Osteocyte (in vitro differentiated cells): ENCODE results near the gene LPIN3. TPM values are rescaled to one million over a fixed set of nuclear protein-coding genes. Genes with fewer than 3 reads are reported as not detected.

Experiments used
- DNase-seq: peaks from one replicate; pipeline ENCODE4 v3.0.0; 2021; ENCODE audit warnings: mixed read lengths; ENCODE audit not compliant: unreplicated experiment; ENCODE audit errors: extremely low spot score
- H3K27ac Mint-ChIP-seq: one replicate; pipeline ENCODE4 v1.8.0; 2021; ENCODE audit warnings: mild to moderate bottlenecking, mixed read lengths; ENCODE audit not compliant: unreplicated experiment
- H3K27me3 Mint-ChIP-seq: one replicate; pipeline ENCODE4 v1.8.0; 2021; ENCODE audit warnings: mixed read lengths; ENCODE audit not compliant: unreplicated experiment
- H3K36me3 Mint-ChIP-seq: one replicate; pipeline ENCODE4 v1.8.0; 2021; ENCODE audit warnings: mixed read lengths; ENCODE audit not compliant: unreplicated experiment
- H3K4me1 Mint-ChIP-seq: one replicate; pipeline ENCODE4 v1.8.0; 2021; ENCODE audit warnings: mixed read lengths; ENCODE audit not compliant: unreplicated experiment
- H3K4me3 Mint-ChIP-seq: one replicate; pipeline ENCODE4 v1.8.0; 2021; ENCODE audit warnings: mild to moderate bottlenecking, moderate library complexity, mixed read lengths; ENCODE audit not compliant: unreplicated experiment
- H3K9me3 Mint-ChIP-seq: one replicate; pipeline ENCODE4 v1.8.0; 2021; ENCODE audit warnings: mixed read lengths; ENCODE audit not compliant: unreplicated experiment
- CTCF ChIP-seq: fragments of 200-600 bp; sonication (generic); IDR thresholded peaks from 2 replicates; pipeline ENCODE4 v1.5.0; 2021; ENCODE audit warnings: antibody characterized with exemption, mild to moderate bottlenecking, moderate library complexity
- total RNA-seq: library from RNA; stranded (reverse); gene quantifications from 2 replicates; pipeline ENCODE4 v1.2.1, GENCODE V29; 2021

LPIN3 gene
- total RNA-seq, 1 donor from 2014 or later: 2.9 TPM

- H3K27me3 Mint-ChIP-seq: no peaks in the 10 kb centered on the region
- no peak overlapping the region for H3K27ac Mint-ChIP-seq
- DNase-seq: no peak
- peaks cover 21% of the 10 kb centered on the region for H3K4me1 Mint-ChIP-seq
- no peaks in the 10 kb centered on the region for H3K9me3 Mint-ChIP-seq
- no peaks in the 10 kb centered on the region for H3K36me3 Mint-ChIP-seq
- H3K4me3 Mint-ChIP-seq: no peak overlapping the region
- TF ChIP-seq CTCF: no peak
These were observed 8.9 kb upstream of the LPIN3 start for GRCh38 chr20:41331731-41332130.

- Mint-ChIP-seq H3K4me1 (peaks cover 10% of the 10 kb centered on the region), H3K4me3 (no peak overlapping the region), H3K9me3 (no peaks in the 10 kb centered on the region), H3K36me3 (no peaks in the 10 kb centered on the region), H3K27ac (no peak overlapping the region), H3K27me3 (no peaks in the 10 kb centered on the region)
- no peak for DNase-seq
- TF ChIP-seq CTCF: no peak
These were observed 6.6 kb upstream of the LPIN3 start for GRCh38 chr20:41334036-41334435.

GRCh38 chr20:41334443-41335421 lies 5.9 kb upstream of the LPIN3 start:
- Mint-ChIP-seq H3K4me1 (peaks cover 6% of the 10 kb centered on the region), H3K4me3 (no peak overlapping the region), H3K36me3 (no peaks in the 10 kb centered on the region), H3K9me3 (no peaks in the 10 kb centered on the region), H3K27me3 (no peaks in the 10 kb centered on the region), H3K27ac (no peak overlapping the region)
- DNase-seq: no peak
- no peak for TF ChIP-seq CTCF

- H3K27ac Mint-ChIP-seq: no peak overlapping the region
- H3K9me3 Mint-ChIP-seq: no peaks in the 10 kb centered on the region
- H3K36me3 Mint-ChIP-seq: no peaks in the 10 kb centered on the region
- H3K27me3 Mint-ChIP-seq: no peaks in the 10 kb centered on the region
- no peak for TF ChIP-seq CTCF
- H3K4me3 Mint-ChIP-seq: no peak overlapping the region
- DNase-seq: no peak
- H3K4me1 Mint-ChIP-seq: peaks cover 10% of the 10 kb centered on the region
These were observed 5.0 kb upstream of the LPIN3 start for GRCh38 chr20:41335591-41335990.

- Mint-ChIP-seq H3K27me3 (no peaks in the 10 kb centered on the region), H3K36me3 (no peaks in the 10 kb centered on the region), H3K9me3 (no peaks in the 10 kb centered on the region), H3K4me1 (peaks cover 12% of the 10 kb centered on the region), H3K27ac (no peak overlapping the region), H3K4me3 (no peak overlapping the region)
- TF ChIP-seq CTCF: no peak
- no peak for DNase-seq
These were observed 3.7 kb upstream of the LPIN3 start for GRCh38 chr20:41336711-41337492.
